GM12865 (cell line): Measurements from ENCODE around the gene CACNB1.

Experiments used
- DNase-seq: peaks from one replicate; pipeline ENCODE4 v3.0.0; 2010; ENCODE audit warnings: low read depth
- H3K4me3 ChIP-seq: 2 replicates; pipeline ENCODE4 v1.5.1; 2011; ENCODE audit warnings: mild to moderate bottlenecking, low read depth, low read length, control low read depth
- TF ChIP-seq, protein P1 (sequence below): IDR thresholded peaks from 2 replicates; pipeline ENCODE4 v1.5.1; 2011; ENCODE audit warnings: low read length, control low read depth, low read depth, inconsistent platforms; ENCODE audit not compliant: insufficient read depth; ENCODE audit errors: missing control alignments

Gene CACNB1

DNA sequence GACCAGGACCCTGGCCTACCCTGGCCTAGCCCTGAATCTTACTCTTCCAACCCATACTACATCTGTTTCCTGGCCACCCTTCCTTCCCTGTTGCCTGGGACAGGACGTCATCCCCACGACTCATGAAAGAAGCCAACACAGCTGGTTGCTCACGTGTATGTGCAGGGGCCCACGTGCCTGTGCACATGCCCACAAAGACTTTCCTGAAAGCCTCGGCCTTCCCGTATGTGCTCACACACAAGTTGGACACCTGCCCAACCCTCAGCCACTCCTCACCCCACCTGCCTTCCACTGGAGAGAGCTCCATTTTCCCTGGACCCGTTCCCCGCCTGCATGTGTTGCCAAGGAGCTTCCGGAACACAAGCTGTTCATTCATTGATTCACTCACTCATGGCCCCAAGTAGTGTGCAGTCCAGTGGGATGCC lies 53.0 kb downstream of the CACNB1 start:
- no peak for DNase-seq
- no peak overlapping the region for H3K4me3 ChIP-seq
- TF ChIP-seq, protein P1, sequence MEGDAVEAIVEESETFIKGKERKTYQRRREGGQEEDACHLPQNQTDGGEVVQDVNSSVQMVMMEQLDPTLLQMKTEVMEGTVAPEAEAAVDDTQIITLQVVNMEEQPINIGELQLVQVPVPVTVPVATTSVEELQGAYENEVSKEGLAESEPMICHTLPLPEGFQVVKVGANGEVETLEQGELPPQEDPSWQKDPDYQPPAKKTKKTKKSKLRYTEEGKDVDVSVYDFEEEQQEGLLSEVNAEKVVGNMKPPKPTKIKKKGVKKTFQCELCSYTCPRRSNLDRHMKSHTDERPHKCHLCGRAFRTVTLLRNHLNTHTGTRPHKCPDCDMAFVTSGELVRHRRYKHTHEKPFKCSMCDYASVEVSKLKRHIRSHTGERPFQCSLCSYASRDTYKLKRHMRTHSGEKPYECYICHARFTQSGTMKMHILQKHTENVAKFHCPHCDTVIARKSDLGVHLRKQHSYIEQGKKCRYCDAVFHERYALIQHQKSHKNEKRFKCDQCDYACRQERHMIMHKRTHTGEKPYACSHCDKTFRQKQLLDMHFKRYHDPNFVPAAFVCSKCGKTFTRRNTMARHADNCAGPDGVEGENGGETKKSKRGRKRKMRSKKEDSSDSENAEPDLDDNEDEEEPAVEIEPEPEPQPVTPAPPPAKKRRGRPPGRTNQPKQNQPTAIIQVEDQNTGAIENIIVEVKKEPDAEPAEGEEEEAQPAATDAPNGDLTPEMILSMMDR, result no peak

DNA sequence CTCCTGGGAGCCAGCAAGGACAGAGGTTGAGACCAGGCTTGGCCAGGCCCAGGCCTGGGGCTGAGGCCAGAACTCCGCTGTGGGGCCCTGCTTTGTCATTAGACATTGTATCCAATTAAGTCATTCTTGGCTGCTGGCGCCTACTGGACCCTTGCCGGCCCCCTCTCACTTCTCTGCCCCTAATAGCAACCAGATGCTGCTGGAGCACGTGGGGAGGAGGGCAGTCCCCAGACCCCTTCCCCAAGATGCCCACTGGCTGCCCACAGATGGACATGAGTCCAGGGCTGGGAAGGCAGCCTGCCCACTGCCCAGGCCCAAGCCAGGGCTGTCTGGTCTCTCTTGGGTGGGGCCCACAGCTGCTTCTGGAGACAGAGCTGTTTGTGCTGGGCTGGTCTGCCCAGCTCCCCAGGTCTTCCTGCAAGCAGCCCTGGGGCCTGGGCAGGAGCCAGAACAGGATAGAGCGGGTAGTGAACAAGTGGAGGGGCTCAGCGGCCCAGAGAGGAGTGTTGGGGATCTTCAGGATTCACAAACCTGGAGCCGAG lies 53.8 kb downstream of the CACNB1 start:
- TF ChIP-seq, protein P1, result no peak
- DNase-seq, result no peak
- no peak overlapping the region for H3K4me3 ChIP-seq

DNA sequence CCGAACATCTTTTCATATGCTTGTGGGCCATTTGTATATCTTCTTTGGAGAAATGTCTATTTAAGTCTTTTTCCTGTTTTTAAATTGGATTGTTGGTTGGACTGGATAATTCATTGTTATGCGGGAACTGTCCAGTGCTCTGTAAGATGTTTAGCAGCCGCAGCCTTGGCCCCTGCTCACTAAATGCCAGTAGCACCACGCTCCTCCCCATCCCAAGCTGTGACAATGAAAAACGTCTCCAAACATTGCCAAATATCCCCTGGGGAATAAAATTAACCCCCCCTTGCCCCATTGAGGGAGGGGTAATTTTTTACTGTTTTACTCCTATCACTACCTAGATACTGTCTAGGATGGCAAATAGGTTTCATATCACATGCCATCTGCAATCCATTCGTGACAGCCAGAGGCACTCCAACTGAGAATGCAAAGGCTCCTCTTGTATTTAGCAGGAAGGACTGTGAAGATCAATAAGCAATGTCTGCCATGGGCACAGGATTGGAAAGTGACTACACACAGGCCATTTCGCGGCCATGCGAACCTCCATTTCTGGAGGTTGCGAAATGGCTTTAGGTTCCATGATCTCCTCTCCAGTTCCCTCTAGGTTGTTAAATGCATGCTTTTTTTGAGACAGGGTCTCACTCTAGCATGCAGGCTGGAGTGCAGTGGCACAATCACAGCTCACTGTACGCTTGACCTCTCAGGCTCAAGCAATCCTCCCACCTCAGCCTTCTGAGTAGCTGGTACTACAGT lies 55.4 kb downstream of the CACNB1 start:
- no peak for DNase-seq
- no peak overlapping the region for H3K4me3 ChIP-seq
- TF ChIP-seq, protein P1, result no peak

DNA sequence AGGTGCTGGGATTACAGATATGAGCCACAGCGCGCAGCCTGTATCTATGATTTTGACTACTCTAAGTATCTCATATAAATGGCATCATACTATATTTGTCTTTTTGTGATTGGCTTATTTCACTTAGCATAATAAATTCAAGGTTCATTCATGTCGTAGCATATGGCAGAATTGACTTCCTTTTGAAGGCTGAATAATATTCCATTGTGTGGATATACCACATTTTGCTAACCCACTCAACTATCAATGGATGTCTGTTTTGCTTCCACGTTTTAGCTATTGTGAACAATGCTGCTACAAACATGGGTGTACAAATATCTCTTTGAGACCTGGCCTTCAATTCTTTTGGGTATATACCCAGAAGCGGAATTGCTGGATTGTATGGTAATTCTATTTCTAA lies 56.2 kb downstream of the CACNB1 start:
- H3K4me3 ChIP-seq, result no peak overlapping the region
- TF ChIP-seq, protein P1, result no peak
- DNase-seq, result no peak

DNA sequence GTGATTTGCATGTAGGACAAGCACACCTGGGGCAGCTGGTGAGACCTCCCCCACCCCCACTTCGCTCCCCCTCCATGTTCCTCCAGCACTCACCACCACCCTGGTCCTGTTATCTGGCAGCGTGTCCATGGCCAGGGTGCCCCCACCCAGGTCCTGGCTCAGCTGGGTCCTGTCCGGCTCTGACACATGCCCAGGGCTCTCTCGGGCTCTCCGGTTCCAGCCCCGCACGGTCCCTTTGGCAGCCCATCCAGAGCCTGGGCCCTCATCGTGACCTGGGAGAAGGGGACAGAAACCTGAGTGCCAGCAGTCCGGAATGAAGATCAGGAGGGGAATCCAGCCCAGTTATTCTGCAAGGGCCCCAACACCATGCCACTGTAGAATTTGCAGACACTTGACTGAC lies 57.9 kb downstream of the CACNB1 start:
- no peak for DNase-seq
- TF ChIP-seq, protein P1, result no peak
- no peak overlapping the region for H3K4me3 ChIP-seq

DNA sequence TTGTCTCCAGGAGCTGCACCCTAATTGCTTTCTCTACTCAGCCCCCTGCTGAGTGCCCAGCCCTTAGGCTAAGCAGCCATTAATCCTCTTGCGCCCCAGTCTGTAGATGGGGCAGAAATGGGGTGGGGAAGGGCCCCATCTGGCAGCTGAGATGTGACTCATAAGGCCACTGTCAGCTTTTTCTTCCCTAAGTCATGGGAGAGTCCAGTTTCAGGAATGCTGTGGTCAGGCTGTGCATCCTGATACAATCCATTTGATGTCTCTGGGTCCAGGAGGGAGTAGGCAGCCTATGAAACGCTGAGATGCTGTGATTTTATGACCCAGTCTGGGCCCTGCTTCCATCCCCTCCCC lies 58.3 kb downstream of the CACNB1 start:
- no peak overlapping the region for H3K4me3 ChIP-seq
- DNase-seq, result no peak
- TF ChIP-seq, protein P1, result no peak

DNA sequence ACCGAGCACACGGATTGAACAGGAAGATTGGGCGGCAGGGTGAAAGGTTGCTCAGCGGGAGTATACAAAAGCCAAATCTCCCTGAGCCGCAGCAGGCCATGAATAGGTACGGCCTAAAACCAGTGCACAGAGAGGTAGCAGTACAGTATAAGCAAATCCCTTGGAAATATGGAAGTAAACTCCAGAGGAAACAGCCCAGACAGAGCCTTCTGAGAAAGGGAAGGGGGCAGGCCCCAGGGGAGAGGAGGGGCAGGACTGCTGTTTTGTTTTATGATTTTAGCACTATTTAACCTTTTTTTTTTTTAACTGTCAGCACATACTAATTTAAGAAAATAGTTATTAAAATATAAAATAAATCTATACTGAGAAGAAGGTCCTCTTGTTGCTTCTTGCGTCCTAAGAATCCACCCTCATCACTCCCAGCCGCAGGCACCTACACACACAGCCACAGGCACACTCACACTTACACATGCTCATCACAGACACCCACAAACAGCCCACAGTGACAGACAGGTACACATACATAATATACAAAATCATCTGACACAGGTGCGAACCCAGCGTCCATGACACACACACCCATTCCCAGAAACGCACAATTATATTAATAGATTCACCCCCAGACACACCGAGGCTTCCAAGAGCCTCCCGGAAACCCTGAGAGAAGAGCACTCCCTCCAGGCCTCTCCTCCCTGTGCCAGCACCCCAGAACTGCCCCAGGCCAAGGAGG lies 58.9 kb downstream of the CACNB1 start:
- TF ChIP-seq, protein P1, result no peak
- no peak overlapping the region for H3K4me3 ChIP-seq
- DNase-seq, result no peak
